ENCODE results near the gene PHACTR3. TPM values are rescaled to one million over a fixed set of nuclear protein-coding genes. Genes with fewer than 3 reads are reported as not detected.

Gene PHACTR3
- total RNA-seq, 5 donors from 2014 or later (not counting 1 experiment from before 2014, with no cell fraction given), result not detected

DNA sequence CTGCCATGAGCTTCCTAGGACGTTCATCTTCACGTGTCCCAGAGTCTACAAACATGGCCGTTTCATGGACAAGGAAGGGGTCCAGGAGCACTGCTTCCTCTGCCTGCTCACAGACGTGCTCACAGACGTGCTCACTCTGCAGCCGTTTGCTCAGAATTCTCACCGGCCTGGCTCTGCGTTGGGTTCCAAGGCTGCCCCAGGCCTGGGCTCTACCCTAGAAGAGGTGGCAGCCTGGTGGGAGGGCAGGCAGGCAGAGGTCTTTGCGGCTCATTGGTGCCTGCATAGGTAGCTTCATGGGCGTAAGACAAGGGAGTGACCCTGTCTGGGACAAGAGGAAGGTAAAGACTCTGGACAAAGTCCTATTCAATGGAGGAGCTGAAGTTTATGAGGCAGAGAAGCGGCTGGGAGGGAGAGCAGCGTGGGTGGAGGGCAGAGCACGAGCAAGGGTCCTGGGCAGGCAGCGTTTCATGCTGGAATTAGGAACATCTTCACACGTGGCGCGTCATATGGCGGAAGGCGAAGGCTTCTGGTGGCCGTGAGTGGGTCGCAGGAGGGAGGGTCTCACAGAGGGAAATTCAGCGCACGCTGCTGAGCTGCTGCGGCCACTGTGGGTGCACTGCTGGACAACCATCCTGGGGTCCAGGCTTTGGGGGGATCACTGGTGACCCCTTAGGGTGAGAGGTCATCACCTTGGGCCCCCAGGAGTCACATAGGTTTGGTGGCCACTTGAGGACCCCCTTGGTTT, 138.2 kb downstream of the PHACTR3 start:
- Mint-ChIP-seq H3K9me3 (no peaks in the 10 kb centered on the region), H3K4me1 (no peaks in the 10 kb centered on the region), H3K4me3 (no peak overlapping the region), H3K36me3 (no peaks in the 10 kb centered on the region), H3K27ac (no peak overlapping the region), H3K27me3 (peaks cover 2 to 10% of the 10 kb centered on the region in 2 donors)
- Histone ChIP-seq H3K27ac (ENCODE audit: low read length) (no peak overlapping the region), H3K27me3 (replicated peaks in 1 of 2; ENCODE audit: control insufficient read depth in 2 of 2, extremely low read depth in 1 of 2, insufficient read depth in 2 of 2, low read length in 1 of 2) (peaks cover 0 to 32% of the 10 kb centered on the region in 2 experiments), H3K4me3 (ENCODE audit: control insufficient read depth in 1 of 2, extremely low read depth in 1 of 2, low read length in 1 of 2) (no peak overlapping the region), H3K36me3 (ENCODE audit: control insufficient read depth in 2 of 2, extremely low read depth in 1 of 2, insufficient read depth in 1 of 2, low read length in 1 of 2) (no peaks in the 10 kb centered on the region), H3K4me1 (ENCODE audit: control insufficient read depth in 1 of 2, extremely low read depth in 1 of 2, insufficient read depth in 2 of 2, low read length in 2 of 2) (no peaks in the 10 kb centered on the region), H3K9me3 (no peaks in the 10 kb centered on the region)
- POLR2A ChIA-PET, result no interaction called here
- CTCF ChIA-PET, result no interaction called here
- 84% methylated on average over 24 of the region's 24 CpGs for WGBS (ENCODE audit: insufficient coverage)
- no peak for DNase-seq
- no peak for ATAC-seq (replicated peaks in 1 of 4)

- ATAC-seq (replicated peaks in 1 of 4), result no peak
- H3K36me3 Mint-ChIP-seq, result no peaks in the 10 kb centered on the region
Measured at GRCh38 chr20:59743308-59743707, 139.0 kb downstream of the PHACTR3 start.

DNA sequence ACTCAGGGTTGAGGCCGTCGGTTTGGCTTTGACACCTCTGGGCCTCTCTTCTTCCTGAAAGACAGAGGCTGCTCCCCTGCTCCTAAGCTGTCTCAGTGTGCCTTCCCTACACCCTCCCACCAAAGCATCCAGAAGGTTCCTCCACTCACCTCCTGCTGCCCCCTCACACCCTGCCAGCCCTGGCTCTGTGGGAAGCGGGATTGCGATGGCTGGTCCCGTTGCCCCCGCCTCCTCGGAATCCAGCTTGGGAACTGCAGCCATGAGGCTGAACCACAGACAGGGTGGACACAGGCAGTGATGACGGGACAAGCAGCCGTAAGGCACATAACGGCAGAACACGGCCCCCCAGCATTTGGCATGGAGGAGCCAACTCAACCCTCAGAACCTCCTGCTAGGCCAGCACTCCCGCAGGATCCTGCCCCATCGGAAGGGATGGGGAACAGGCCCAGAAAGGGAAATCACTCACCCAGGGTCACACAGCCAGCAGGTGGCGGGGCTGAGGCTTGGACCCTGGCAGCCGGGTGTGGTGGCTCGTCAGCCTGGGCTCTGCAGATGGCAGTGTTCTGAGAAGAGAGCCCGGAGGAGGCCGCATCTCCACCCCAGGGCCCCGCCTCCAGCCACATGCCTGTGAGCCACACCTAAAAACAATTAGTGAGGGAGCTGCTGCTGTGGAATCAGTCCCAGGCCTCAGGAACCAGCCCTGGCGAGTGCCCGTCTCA, 139.6 kb downstream of the PHACTR3 start:
- WGBS (ENCODE audit: insufficient coverage), result 75% methylated on average over 19 of the region's 21 CpGs
- H3K27ac Mint-ChIP-seq, result no peak overlapping the region
- ATAC-seq (replicated peaks in 1 of 4) (no peak), DNase-seq (no peak)
- Histone ChIP-seq H3K4me1 (ENCODE audit: control insufficient read depth in 1 of 2, extremely low read depth in 1 of 2, insufficient read depth in 2 of 2, low read length in 2 of 2) (no peaks in the 10 kb centered on the region), H3K27me3 (replicated peaks in 1 of 2; ENCODE audit: control insufficient read depth in 2 of 2, extremely low read depth in 1 of 2, insufficient read depth in 2 of 2, low read length in 1 of 2) (peaks cover 0 to 27% of the 10 kb centered on the region in 2 experiments), H3K4me3 (ENCODE audit: control insufficient read depth in 1 of 2, extremely low read depth in 1 of 2, low read length in 1 of 2) (no peak overlapping the region), H3K9me3 (no peaks in the 10 kb centered on the region), H3K27ac (ENCODE audit: low read length) (no peak overlapping the region), H3K36me3 (ENCODE audit: control insufficient read depth in 2 of 2, extremely low read depth in 1 of 2, insufficient read depth in 1 of 2, low read length in 1 of 2) (no peaks in the 10 kb centered on the region)
- H3K27me3 Mint-ChIP-seq, result peaks cover 0 to 7% of the 10 kb centered on the region in 2 donors
- no peaks in the 10 kb centered on the region for H3K36me3 Mint-ChIP-seq
- H3K9me3 Mint-ChIP-seq, result no peaks in the 10 kb centered on the region
- CTCF ChIA-PET, result no interaction called here
- POLR2A ChIA-PET, result no interaction called here
- H3K4me1 Mint-ChIP-seq, result no peaks in the 10 kb centered on the region
- H3K4me3 Mint-ChIP-seq, result no peak overlapping the region

More at GRCh38 chr20:59743308-59743707, 139.0 kb downstream of the PHACTR3 start:
- Histone ChIP-seq H3K36me3 (ENCODE audit: control insufficient read depth in 2 of 2, extremely low read depth in 1 of 2, insufficient read depth in 1 of 2, low read length in 1 of 2) (no peaks in the 10 kb centered on the region), H3K9me3 (no peaks in the 10 kb centered on the region), H3K4me3 (ENCODE audit: control insufficient read depth in 1 of 2, extremely low read depth in 1 of 2, low read length in 1 of 2) (no peak overlapping the region), H3K4me1 (ENCODE audit: control insufficient read depth in 1 of 2, extremely low read depth in 1 of 2, insufficient read depth in 2 of 2, low read length in 2 of 2) (no peaks in the 10 kb centered on the region), H3K27ac (ENCODE audit: low read length) (no peak overlapping the region), H3K27me3 (replicated peaks in 1 of 2; ENCODE audit: control insufficient read depth in 2 of 2, extremely low read depth in 1 of 2, insufficient read depth in 2 of 2, low read length in 1 of 2) (peaks cover 0 to 27% of the 10 kb centered on the region in 2 experiments)
- Mint-ChIP-seq H3K9me3 (no peaks in the 10 kb centered on the region), H3K27me3 (peaks cover 0 to 10% of the 10 kb centered on the region in 2 donors), H3K4me1 (no peaks in the 10 kb centered on the region), H3K4me3 (no peak overlapping the region), H3K27ac (no peak overlapping the region)
- DNase-seq, result no peak
- ChIA-PET POLR2A (no interaction called here), CTCF (no interaction called here)
- 72% methylated on average over 9 of the region's 9 CpGs for WGBS (ENCODE audit: insufficient coverage)

- no peak overlapping the region for H3K4me3 ChIP-seq (ENCODE audit: control insufficient read depth in 1 of 2, extremely low read depth in 1 of 2, low read length in 1 of 2)
- Mint-ChIP-seq H3K36me3 (no peaks in the 10 kb centered on the region), H3K4me1 (no peaks in the 10 kb centered on the region), H3K4me3 (no peak overlapping the region), H3K9me3 (no peaks in the 10 kb centered on the region), H3K27me3 (peaks cover 0 to 5% of the 10 kb centered on the region in 2 donors), H3K27ac (no peak overlapping the region)
- POLR2A ChIA-PET, result no interaction called here
- no peaks in the 10 kb centered on the region for H3K9me3 ChIP-seq
- H3K4me1 ChIP-seq (ENCODE audit: control insufficient read depth in 1 of 2, extremely low read depth in 1 of 2, insufficient read depth in 2 of 2, low read length in 2 of 2), result no peaks in the 10 kb centered on the region
- WGBS (ENCODE audit: insufficient coverage), result 64% methylated on average over 11 of the region's 11 CpGs
- H3K27ac ChIP-seq (ENCODE audit: low read length), result no peak overlapping the region
- peaks cover 0 to 27% of the 10 kb centered on the region in 2 experiments for H3K27me3 ChIP-seq (replicated peaks in 1 of 2; ENCODE audit: control insufficient read depth in 2 of 2, extremely low read depth in 1 of 2, insufficient read depth in 2 of 2, low read length in 1 of 2)
- no peak for DNase-seq
- no peak for ATAC-seq (replicated peaks in 1 of 4)
- CTCF ChIA-PET, result no interaction called here
- no peaks in the 10 kb centered on the region for H3K36me3 ChIP-seq (ENCODE audit: control insufficient read depth in 2 of 2, extremely low read depth in 1 of 2, insufficient read depth in 1 of 2, low read length in 1 of 2)
Measured at GRCh38 chr20:59744756-59745155, 140.4 kb downstream of the PHACTR3 start.

DNA sequence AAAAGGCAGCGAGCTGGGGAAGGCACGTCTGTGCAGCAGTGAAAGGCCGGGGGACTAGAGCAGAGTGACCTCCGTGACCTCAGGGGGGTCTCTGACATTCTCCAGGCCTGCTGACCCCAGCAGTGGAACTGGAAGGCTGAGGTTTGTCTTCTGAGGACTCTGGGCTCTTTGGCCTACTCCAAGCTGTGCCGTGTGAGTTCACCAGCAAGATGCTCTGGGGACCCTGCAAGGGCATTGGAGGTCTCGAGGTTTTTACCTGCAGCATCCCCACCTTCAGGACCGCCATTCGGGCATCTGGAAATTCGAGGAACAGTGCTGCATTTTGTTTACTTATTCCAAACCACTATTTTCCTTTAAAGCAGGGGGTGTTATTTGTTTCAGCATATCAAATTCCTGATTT, 140.9 kb downstream of the PHACTR3 start:
- ChIA-PET POLR2A (no interaction called here), CTCF (no interaction called here)
- ATAC-seq (replicated peaks in 1 of 4) (no peak), DNase-seq (no peak)
- Histone ChIP-seq H3K4me1 (ENCODE audit: control insufficient read depth in 1 of 2, extremely low read depth in 1 of 2, insufficient read depth in 2 of 2, low read length in 2 of 2) (no peaks in the 10 kb centered on the region), H3K36me3 (ENCODE audit: control insufficient read depth in 2 of 2, extremely low read depth in 1 of 2, insufficient read depth in 1 of 2, low read length in 1 of 2) (no peaks in the 10 kb centered on the region), H3K27ac (ENCODE audit: low read length) (no peak overlapping the region), H3K27me3 (replicated peaks in 1 of 2; ENCODE audit: control insufficient read depth in 2 of 2, extremely low read depth in 1 of 2, insufficient read depth in 2 of 2, low read length in 1 of 2) (peaks cover 0 to 29% of the 10 kb centered on the region in 2 experiments), H3K4me3 (ENCODE audit: control insufficient read depth in 1 of 2, extremely low read depth in 1 of 2, low read length in 1 of 2) (no peak overlapping the region), H3K9me3 (no peaks in the 10 kb centered on the region)
- Mint-ChIP-seq H3K27ac (no peak overlapping the region), H3K4me1 (no peaks in the 10 kb centered on the region), H3K27me3 (peaks cover 0 to 5% of the 10 kb centered on the region in 2 donors), H3K9me3 (no peaks in the 10 kb centered on the region), H3K36me3 (no peaks in the 10 kb centered on the region), H3K4me3 (no peak overlapping the region)
- WGBS (ENCODE audit: insufficient coverage), result 78% methylated on average over 5 of the region's 9 CpGs

DNA sequence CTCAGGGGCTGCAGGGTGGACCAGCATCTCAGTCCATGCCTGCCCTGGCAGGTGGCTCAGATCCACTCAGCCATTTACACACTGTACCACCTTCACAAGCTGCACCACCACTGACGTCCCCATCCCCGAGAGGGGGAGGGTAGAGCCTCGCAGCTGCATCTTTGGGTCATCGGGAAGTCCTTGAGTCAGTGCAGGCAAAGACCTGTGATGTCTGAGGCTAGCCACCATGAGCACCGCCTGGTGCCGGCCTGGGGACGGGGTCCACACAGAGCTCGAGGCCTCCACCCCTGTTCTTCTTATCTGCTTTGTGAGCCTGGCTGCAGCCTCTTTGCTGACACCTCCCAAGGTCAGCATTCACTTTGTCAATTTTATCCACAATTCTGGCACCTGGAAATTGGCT, 141.4 kb downstream of the PHACTR3 start:
- H3K27me3 Mint-ChIP-seq, result peaks cover 0 to 6% of the 10 kb centered on the region in 2 donors
- H3K36me3 ChIP-seq (ENCODE audit: control insufficient read depth in 2 of 2, extremely low read depth in 1 of 2, insufficient read depth in 1 of 2, low read length in 1 of 2), result no peaks in the 10 kb centered on the region
- no peak overlapping the region for H3K4me3 Mint-ChIP-seq
- no peaks in the 10 kb centered on the region for H3K9me3 Mint-ChIP-seq
- no peaks in the 10 kb centered on the region for H3K4me1 Mint-ChIP-seq
- CTCF ChIA-PET, result no interaction called here
- DNase-seq (no peak), ATAC-seq (replicated peaks in 1 of 4) (no peak)
- H3K27ac ChIP-seq (ENCODE audit: low read length), result no peak overlapping the region
- no peaks in the 10 kb centered on the region for H3K36me3 Mint-ChIP-seq
- no peaks in the 10 kb centered on the region for H3K4me1 ChIP-seq (ENCODE audit: control insufficient read depth in 1 of 2, extremely low read depth in 1 of 2, insufficient read depth in 2 of 2, low read length in 2 of 2)
- 75% methylated on average over 5 of the region's 8 CpGs for WGBS (ENCODE audit: insufficient coverage)
- H3K4me3 ChIP-seq (ENCODE audit: control insufficient read depth in 1 of 2, extremely low read depth in 1 of 2, low read length in 1 of 2), result no peak overlapping the region
- H3K27ac Mint-ChIP-seq, result no peak overlapping the region
- H3K9me3 ChIP-seq, result no peaks in the 10 kb centered on the region
- H3K27me3 ChIP-seq (replicated peaks in 1 of 2; ENCODE audit: control insufficient read depth in 2 of 2, extremely low read depth in 1 of 2, insufficient read depth in 2 of 2, low read length in 1 of 2), result peaks cover 0 to 30% of the 10 kb centered on the region in 2 experiments
- POLR2A ChIA-PET, result no interaction called here
